Stimulated activated CD4-positive, alpha-beta T cell treated with anti-CD3 and anti-CD28 coated beads, Interleukin-1b, Interleukin-23, amount 100 ng/mL, for 4 hours (primary cell): ENCODE data around the gene FSTL4.
A peak's percentile ranks its signal among the peaks of the same experiment; 100 is the strongest.
"Not testable (repeated sequence)": the region's sequence is repeated elsewhere in the genome, so short reads cannot be mapped to it uniquely, and the experiment has no call there.

ENCODE experiments used
- DNase-seq, 2 donors: peaks; one replicate each; pipeline ENCODE4 v3.0.0-alpha.2; 2020; ENCODE audit warnings: low read depth in 2 of 2

Gene FSTL4

GRCh38 chr5:133403741-133404364 is 208.5 kb downstream of the FSTL4 start:
- DNase-seq: no peak

GRCh38 chr5:133402775-133403174 is 209.6 kb downstream of the FSTL4 start:
- no peak for DNase-seq

GRCh38 chr5:133401731-133402347 is 210.5 kb downstream of the FSTL4 start:
- DNase-seq: no peak

DNA sequence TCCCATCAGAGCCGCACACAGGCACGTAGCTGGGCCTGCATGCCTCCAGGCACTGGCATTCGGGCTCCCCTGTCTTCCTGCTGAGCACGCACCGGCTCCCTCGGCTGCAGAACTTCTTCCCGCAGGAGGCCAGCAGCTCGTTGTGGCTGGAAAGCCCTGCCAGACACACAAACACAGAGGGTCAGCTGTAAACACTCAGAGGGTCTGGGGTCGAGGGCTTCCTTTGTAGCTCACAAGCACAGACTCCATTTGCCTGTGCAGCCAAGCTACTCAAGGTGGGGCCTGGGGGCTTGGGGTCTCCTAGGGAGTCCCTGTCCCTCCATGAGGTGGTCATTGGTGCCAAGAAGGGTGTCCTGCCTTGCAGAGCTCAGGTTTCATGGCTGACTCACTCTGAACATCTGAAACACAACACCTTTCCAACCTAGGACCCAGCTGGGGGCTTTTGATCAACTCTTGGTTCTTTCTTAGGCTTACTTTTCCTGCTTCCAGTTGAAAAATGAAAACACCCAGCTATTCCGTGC is 211.4 kb downstream of the FSTL4 start:
- DNase-seq: no peak

DNA sequence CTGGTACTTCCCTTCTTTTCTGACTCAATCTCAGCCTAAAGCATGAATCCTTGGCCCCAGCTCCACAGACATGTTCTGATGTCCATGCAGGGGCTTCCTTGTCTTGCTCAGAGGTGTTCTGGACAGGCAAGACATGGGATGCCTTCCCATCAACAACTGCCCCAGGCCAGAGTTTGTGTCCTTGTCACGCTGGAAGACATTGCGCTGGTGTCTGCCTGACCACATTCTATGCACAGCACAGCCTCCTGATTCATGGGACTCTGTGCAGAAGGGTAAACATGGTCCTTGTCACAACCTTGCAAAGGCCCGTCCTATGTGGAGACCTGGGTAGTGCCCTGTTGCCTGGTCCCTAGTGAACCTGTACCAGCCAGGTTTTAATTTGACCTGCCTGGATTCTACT is 212.2 kb downstream of the FSTL4 start:
- DNase-seq: no peak

- DNase-seq: no peak
Measured at GRCh38 chr5:133399247-133399891, 213.0 kb downstream of the FSTL4 start.

GRCh38 chr5:133398646-133399101 is 213.7 kb downstream of the FSTL4 start:
- peak in 1 of 2 donors; percentile 7 for DNase-seq

DNA sequence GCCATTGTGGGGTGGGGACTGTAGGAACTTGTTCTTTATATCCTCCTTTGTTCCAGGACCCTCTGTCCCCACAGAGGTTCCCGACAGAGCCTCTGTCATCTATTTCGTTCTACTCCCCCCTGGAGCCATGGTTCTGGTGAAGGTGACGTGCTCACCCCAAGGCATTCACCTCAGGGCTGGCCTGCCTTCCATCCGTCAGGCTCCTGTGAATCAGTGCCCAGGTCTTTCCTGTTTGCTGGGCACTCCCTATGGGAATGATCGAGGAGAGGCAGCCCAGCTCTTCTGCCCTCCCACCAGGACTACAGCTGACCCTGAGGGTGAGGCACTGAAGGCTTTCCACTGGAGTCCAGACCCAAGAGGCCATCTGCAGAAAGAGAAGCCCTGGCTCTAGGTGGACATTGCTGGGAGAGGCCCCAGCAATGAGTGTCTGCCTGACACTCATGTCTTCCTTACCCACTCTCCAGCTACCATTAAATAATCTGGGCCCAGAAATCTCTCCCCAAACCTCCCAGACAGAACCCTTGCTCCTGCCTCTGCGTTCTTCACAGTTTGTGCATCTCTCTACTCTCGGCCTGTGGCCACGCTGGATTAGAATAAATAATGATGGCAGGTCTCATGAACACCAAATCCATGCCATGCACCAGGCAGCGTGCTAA is 214.2 kb downstream of the FSTL4 start:
- DNase-seq: no peak

DNA sequence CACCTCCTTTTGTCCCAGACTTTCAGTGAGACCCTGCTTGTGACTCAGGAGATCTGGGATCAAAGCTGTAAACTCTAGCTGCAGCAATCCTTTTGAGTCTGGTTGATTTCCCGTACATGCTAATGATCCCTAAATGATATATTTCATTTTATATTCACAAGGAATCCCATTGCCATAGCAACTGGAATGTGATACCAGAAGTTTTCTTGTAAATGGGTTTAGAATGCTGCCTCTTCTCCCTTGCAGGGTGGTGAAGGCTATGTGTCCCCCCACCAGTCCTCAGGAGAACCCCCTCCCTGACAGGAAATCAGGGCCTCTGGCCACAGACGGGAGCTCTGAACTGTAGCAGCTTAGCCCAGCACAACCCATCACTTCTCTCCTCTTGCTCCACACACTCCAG is 215.0 kb downstream of the FSTL4 start:
- DNase-seq: no peak

DNA sequence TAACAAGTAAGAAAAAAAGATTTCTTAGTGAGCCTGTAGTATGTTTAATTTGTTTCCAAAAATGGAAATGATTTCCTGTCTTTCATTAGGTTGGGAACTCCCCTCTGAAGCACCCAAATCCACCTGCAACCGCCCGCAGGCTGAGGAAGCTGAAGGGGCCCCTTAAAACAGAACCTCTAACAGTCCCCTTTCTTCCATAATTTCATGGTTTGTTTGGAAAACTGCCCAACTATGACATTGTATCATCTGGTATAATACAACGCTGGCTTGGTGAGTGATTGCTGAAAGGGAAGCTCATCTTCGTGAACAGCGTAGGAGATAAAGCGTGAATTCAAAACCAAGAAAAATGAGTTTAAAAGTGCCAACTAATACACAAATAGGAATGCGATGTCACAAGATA is 215.5 kb downstream of the FSTL4 start:
- no peak for DNase-seq

DNA sequence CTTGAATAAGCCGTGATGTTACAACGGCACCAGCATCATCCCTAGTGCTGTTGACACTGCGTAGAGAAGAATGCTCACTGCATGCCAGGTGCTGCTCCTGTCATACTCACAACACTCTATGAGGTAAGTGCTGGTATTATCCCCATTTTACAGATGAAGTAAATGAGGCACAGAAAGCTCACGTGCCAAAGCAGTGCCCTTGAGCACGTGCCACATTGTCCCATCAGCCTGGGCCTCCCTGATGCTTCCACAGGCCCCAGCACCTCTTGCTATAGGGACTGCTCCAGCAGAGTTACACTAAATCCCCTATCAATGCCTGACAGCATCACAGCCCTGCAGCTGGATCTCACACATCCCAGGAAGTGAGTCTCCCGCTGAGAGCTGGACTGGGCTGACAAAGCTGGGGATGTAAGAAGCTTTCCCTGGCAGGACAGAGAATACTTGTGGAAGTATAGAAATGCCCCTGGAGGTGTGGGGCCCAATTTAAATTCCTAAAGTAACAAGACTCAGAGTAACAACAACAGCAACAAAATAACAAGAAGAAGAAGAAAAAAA is 216.1 kb downstream of the FSTL4 start:
- no peak for DNase-seq

- DNase-seq: not testable (repeated sequence)
Measured at GRCh38 chr5:133395207-133395606, 217.1 kb downstream of the FSTL4 start.

GRCh38 chr5:133394477-133394817 is 217.9 kb downstream of the FSTL4 start:
- DNase-seq: not testable (repeated sequence)

- no peak for DNase-seq
Measured at GRCh38 chr5:133393776-133394476, 218.4 kb downstream of the FSTL4 start.

DNA sequence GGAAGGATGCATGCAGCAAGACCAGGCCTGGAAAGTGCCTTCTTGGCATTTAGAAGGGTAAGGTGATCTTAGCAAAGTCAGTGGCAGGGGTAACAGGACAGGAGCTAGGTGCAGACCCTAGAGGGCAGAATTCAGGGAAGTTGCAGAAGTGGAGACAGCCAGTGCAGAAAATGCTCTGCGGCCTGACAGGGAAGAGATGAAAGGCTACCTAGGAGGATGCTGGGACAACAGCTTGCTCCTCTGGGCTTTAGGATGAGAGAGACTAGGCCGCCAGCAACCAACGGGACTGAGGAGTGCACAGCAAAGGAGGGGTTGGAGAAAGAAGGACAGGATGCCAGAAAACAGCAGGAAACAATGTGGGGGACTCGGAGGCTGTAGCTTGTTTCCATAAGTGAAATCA is 219.9 kb downstream of the FSTL4 start:
- DNase-seq: no peak

DNA sequence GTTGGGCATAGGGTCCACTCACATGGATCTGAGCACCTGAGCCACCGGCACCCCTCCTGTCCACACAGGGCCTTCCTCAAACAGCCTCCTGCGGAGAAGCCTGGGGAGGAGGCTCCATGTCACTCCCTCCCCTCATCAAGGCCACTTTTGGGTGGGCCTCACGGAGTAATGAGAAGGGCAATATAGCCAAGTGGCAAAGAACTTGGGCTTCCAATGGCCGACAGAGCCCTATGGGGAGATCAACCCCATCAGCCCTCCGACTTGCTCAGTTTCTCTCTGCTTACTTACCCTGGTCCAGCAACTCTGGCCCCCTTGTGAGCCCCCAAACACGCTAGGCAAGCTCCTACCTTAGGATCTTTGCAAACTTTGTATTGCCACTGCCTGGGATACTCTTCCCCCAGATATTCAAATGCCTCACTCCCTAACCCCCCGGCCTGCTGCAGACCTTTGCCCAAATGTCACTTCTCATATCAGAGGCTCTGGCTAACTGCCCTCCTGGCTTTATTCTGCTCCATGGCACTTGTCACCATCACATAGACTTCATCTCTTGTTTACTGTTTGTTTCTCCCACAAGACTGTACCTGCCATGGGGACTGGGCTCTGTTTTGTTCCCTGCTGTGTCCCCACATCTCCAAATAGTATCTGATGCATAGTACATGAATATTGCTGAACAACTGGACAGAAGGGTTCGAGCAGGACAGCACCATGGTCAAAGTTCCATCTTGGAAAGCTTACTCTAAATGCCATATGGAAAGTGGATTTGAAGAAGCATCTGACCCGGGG is 220.8 kb downstream of the FSTL4 start:
- no peak for DNase-seq

- DNase-seq: no peak
Measured at GRCh38 chr5:133390416-133391353, 221.7 kb downstream of the FSTL4 start.

GRCh38 chr5:133389066-133389590 is 223.2 kb downstream of the FSTL4 start:
- DNase-seq: no peak

- DNase-seq: no peak
Measured at GRCh38 chr5:133387621-133388020, 224.7 kb downstream of the FSTL4 start.
